CD4-positive, alpha-beta T cell treated with Interleukin-21 for 1 hour (primary cell): ENCODE measurements around the gene DCLK2.

Experiments used
- DNase-seq: peaks from one replicate; pipeline ENCODE4 v3.0.0-alpha.2; 2020

Gene DCLK2

DNA sequence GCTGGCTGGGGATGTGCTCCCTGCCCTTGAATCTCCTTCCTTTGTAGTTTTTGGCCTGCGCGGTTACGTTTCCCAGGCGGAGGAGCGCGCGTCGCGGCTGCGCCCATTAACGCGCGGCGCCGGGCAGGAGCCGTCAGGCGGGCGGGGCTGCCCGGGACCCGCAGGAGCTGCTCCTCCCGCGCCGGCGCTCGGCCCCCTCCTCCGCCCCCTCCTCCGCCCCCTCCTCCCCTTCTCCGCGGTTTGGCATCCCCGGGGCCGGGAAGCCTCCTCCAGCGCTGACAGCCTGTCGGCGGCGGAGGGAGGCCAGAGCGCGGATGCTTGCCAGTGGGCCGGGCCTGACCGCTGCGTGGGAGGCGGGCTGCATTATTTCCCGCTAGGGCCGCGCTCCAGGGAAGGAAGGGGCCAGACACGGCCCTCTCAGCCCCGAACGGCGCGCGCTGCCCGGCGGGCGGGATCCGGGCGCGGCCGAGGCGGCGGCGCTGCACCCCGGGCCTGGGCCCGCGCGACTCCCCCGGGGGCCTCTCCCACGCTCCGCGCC lies at the start of gene DCLK2:
Gene DCLK2 (plus strand): TSS at position 405 of the 538 bp plus-strand sequence. CDS start 583 bp downstream, outside the sequence.
- no peak for DNase-seq

DNA sequence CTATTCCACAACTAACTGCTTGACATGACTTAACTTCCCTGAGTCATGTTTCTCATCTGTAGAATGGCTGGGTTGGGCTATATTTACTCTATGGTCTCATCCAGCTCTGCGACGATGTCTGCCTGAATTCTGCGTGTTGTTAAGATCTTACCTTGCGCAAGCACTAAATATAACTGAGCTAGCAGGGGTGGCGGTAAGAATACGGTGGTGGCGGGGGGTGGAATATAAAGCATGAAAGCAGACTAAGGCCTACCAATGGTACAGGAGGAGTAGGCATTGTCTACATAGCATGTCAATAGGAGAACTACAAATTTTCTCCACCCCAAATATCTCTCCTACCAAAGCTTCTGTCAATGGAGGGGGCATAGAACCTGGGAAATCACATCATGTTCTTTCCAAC lies 45.7 kb upstream of the DCLK2 start:
- DNase-seq: no peak

DNA sequence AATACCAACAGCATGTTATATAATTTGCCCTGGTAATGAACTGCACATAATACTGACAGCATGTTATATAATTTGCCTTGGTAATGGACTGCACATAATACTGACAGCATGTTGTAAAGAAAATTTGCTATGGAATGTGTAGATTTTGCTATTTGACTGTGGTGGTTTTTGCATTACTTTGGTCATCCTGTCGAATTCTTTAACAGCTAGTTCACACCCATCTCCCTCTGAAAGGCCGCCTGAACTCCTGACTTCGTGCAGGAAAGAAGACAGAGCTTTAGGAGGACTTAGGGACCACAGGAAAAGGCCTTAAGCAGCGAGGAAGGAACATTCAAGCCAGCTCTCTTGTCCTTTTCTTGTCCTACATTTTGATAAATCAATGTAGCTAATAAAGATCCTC lies 45.2 kb upstream of the DCLK2 start:
- DNase-seq: no peak

DNA sequence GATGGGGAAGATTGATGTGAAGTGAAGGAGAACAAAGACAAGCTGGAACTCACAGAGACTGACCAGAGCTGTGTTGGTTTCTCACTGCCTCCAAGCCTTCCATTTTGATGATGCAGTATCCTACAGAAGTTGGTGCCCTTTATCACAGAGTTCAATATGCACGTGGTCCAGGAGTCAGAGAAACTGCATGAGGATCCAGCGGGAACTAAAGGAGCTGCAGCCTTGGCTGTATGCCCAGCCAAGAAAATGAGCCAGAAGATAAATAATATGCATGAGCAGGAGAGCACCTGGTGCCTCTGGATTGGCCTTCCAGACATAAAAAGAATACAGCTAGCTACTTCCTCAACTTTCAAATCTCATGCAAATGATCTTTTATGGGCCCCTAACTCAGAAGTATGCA lies 44.3 kb upstream of the DCLK2 start:
- DNase-seq: no peak

DNA sequence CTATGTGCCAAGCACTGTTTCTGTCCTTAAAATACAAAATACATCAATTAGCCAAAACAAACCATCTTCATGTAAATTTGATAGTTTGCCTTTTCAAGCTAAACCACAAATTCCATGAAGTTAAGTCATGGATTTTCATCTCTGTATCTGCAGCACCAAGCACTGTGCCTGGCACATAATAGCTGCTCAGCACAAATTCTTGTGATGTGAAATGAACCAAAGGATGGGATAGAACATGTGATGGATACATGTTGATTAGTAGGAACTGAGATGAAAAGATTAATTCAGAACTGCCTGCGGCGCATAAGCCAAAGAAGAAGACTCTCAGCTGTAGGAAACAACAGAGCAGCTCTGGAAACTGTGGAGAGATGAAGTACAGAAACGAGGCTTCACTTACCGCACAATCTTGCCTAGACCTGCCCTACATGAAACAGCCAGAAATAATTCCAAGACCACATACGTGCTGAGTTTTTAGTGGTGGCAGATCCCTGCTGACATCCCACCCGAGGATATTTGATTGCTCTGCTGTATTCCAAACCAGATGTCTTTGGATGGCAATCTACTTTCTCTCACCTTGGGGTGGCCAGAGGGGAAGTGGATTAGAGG lies 40.9 kb upstream of the DCLK2 start:
- DNase-seq: no peak

DNA sequence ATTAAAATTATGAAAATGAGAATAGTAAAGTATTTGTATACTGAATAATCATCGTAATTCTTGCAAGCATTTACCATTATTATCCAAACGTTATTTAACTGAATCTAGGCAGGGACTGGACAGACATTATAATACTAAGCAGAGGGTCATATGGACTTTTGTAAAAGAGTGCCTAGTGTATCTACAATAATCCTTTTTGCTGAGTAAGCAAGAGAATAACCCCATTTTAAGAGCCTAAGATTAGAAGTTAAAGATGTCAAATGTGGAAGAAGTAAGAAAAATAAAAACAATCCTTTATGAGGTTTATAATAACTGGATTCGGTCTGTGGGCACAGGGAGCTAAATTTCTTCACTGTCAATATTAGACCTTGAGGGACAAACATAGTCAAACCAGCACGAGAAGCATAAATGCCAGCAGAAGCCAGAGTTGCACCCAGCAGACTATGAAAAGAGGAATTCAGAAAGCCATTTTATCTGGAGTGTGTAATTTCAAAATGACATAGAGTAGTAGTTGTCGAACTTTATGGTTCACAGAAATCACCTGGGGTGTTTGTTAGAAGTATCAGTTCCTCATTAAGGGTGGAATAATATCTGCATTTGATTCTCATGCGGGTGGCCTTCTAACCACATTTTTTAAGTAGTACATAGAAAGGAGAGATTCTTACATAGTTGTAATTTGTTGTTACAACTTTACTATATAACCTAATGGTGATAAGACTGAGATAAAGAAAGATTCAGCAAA lies 39.7 kb upstream of the DCLK2 start:
- no peak for DNase-seq

DNA sequence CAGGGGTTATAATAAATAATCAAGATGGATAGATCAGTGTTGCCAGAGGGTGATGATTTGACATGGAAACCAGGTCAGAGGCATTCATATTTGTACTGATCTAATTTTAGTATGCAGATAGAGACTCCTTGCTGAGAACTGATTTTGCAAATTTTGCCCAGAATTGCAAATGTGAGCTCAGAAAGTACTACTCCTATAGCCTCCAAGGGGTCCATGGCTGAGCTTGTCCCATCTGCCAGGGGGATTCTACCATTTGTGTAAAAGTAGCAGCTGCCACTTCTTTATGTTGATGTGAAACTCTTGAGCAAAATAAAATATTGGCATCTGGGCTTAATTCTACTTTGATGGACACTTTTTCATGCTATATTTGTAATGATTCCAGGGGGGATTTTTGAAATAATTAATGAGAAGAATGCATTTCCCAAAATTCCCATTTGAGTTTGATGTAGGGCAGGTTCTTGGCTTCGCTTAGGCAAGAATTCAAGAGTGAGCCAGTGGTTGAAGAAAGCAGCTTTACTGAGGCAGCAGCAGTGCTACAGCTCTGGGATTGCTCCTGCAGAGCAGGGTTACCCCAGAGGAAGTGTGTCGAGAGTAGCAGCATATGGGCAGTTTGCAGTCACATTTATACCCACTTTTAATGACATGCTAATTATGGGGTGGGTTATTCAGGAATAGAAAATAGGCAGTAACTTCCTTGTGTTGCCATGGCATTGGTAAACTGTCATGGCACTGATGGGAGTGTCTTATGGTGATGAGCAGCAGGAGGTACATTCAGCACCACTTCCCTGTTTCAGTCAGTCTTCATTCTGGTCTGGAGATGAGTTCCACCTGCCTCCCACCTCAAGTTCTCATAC lies 38.7 kb upstream of the DCLK2 start:
- no peak for DNase-seq

DNA sequence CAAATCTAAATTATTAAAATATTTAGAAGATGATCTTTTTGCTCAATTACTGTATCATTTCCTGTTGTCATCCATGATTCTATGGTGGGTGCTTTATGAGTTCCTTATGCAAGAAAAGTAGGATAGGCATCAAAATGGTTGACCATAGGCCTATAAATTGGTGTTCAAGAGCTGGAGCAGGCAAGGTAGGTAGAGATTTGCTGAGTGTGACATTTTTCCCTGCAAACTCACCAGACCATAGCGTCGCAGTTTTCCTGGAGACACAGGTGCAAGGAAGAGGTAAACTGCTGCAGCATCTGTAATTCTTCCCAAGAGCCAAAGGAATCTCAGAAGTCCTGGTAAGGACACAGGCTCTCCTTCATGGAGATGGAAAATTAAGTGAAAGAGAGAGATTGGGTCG lies 33.7 kb upstream of the DCLK2 start:
- no peak for DNase-seq

DNA sequence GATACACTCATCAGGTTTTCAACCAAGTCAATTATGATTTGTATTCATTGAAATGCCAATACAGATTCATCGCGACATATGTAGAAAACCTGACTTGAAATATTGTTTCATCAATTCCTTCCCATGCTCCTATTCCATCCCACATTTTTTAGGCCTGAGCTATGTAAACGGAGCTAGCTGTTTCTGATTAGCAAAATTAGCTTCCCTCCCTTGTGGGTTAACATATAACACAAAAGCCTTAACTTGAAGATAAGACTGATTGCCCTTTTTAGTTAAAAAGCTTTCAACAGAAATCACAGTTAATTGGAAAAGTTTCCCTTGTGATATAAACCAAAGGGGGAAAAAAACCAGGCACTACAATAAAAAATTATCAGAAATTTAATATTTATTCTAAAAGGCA lies 32.8 kb upstream of the DCLK2 start:
- DNase-seq: no peak

DNA sequence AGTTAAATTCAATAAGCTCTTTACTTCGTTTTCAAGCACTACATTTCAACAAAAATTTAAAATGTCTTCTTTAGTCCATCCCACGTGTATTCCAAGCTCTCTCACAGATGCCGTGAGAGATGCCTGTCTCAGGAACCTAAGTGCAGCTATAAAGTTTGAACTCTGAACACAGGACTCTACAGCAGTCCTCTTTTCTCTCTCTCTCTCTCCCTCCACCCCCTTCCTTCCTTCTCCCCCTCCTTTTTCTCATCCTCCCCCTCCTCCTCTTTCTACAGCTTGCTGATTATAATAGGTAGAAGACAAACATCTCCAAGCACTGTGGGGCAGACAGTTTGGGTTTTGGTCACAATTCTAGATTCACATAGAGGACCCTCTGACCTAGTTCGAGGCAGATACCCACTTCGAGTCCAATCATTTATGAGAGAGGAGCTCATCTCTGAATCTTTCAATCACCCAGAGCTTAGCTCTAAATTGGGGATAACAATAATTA lies 31.5 kb upstream of the DCLK2 start:
- DNase-seq: no peak

DNA sequence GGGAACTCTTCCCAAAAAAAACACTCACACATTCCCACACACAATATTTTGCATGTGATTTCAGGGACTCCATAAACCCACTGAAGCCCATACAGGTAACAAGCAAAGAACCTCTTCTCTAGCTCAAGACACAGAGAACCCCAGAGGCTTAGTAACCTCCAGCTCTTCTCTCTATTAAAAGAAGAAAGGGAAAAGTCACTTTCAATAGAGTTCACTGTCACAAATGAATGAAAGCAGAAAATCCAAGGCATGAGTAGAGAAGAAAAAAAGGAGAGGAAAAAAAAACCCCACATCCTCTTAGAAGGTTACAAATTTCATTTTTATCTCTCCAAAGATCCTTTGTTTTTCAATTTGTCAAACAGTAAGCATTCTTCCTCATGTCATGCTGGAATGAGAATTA lies 30.7 kb upstream of the DCLK2 start:
- no peak for DNase-seq

DNA sequence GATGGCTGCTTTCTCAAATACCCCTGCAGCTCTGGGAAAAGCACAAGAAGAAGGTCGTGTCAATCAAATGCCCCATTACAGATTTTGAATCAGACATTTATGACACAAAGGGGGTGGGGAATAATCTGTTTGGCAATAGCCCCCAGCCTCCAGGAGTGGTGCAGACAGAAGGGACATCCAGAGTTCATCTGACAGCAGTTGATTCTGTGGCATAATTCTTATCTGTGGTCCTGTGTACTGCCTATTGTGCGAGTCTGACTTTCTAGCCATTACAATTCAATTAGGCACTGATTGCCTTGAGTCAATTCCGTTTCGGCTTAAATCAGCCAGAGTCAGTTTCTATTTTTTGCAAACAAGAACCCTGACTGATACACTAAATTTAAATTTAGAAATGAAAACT lies 28.6 kb upstream of the DCLK2 start:
- no peak for DNase-seq

DNA sequence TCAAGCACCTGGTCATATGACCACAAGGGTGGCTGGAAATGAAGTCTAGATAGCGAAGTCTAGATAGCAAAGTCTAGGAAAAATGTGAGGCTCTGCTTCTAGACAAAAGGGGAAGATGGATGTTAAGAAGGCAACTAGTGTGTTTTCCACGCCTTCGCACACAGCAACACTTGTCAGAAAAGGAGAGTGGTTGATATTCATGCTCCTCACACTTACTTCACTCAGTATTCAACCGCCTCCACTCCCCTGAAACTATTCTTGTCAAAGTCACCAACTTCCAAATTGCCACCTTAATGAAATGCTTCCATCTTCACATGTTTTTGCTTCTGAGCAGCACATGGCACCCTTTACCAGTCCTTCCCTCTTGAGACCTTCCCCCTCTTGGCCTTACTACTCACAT lies 27.7 kb upstream of the DCLK2 start:
- no peak for DNase-seq

DNA sequence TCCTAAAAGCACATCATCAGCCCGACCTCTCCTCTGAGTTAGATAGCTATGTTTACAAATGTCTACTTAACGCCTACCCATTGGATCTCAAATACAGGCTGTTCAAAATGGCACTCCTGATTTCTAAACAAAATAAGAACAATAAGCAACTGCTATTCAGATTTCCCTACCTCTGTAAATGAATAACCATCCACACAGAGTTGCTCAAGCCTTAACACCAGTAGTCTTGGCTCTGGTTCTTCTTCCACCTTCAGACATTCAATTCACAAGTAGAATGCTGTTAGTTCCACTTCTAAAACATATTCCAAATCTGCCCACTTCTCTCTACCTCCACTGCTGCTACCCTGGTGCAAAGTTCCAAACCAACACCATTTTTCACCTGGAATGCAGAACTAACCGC lies 27.1 kb upstream of the DCLK2 start:
- no peak for DNase-seq

DNA sequence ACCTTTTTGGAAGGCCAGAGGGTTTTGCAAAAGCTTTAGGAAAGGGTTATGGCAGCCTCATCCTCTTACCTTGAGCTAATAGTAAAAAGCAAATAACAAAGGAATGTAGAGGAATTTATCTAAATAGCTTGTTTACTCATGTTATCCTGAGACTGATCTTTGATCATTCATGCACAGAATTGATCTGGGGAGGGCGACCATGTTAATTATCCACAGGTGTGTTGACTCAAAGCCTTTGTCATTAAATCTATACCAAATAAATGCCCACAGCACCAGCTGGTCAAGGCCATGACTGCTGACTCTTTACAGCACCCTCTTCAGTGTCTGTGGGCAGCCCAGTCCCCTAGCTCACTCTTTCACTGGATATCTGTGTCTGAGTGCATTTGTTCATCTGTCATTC lies 22.8 kb upstream of the DCLK2 start:
- no peak for DNase-seq

DNA sequence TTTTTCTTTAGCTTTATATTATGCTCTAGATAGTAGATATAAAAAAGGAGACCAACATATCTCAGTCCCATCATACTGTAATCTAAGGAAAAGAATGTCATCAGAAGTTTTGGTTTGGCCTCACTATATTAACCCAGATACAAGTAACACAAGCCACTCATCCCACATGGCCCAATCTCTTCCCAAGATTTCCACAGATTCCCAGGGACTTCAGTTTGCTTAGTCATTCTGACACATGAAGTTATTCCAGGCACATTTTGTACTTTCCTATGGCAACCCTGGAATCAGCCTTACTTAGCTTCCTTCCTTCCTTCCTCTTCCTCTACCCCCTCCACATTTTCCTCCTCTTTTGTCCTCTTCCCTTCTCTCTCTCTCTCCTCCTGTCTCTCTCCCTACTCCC lies 21.7 kb upstream of the DCLK2 start:
- no peak for DNase-seq

DNA sequence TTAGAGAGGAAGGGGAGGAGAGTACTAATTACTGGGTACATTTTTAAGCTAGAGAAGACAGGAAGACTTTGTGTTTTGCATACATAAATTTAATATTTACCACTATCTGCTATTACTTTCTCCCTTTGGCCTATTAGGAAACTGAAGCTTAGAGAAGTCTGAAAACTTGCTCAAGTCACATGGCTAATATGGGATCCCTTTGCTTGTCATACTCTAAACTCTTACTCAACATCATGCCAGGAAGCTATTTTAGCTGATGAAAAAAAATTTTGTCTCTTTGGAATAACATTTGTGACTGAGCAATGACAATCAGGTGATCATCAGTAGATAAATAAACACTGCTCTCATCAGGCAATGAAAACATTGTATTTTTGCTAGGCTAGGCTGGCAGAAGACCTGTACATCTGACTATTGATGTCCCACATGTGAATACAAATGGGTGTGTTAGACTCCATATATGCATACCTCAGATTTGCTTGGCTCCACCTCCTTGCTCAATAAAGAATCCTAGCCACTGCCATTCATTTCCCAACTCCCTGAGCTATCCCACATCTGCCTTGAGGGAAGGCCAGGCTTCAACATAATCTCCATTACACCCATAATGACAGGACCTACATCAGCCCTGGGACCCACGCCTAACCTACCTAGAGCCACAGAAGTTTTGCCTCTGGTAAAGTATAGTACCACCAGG lies 17.0 kb upstream of the DCLK2 start:
- no peak for DNase-seq

DNA sequence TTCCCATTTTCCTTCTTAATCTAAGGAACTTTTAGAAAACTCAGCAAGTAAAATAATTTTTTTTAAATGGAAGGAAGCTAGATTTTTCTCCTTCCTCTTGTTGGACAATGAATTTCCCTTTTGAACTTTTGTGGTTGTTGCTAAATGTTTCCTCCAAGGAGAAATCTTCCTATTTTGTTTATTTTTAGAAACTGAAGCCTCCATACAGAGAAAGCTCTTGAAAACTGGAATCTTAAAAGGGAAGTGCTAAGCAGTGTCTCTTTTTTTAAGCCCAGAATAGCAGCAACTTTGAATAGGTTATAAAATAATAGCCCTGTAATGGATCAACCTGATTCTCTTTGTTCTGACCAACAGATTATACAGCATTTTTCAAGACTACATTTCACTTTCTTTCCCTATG lies 15.1 kb upstream of the DCLK2 start:
- no peak for DNase-seq

DNA sequence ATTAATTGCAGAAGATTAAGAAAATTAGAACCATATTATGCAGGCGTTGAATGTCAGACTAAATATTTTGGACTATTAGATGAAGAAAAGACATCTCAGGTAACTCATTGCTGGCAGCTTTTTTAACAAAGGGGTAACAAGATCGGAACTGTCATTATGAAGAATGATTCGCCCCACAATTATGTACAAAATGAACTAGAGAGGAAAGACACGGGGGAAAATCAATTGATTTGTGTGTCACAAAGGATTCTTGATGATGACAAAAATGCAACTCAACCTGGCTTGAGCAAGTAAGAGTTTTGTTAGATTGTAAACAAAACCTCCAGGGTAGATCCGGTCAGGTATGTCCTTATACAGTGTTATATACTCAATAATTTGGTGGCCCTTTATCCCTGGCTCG lies 12.5 kb upstream of the DCLK2 start:
- no peak for DNase-seq

DNA sequence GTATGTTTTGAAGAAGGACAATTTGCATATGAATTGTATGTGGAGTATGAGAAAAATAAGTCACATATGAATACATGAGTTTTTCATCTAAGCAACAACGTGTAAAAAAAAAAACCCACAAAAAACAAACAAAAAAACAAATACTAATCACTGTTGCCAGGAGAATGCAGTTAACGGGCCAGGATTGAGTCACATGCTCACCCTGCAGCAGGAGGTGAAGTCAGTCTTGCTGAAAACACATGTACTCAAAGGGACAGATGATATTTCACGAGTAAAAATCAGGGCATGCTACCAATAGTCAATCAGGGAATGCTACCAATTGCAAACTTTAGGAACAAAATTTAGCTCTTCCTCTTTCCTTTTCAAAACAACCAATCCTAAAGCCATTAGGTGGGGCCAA lies 10.4 kb upstream of the DCLK2 start:
- DNase-seq: no peak

DNA sequence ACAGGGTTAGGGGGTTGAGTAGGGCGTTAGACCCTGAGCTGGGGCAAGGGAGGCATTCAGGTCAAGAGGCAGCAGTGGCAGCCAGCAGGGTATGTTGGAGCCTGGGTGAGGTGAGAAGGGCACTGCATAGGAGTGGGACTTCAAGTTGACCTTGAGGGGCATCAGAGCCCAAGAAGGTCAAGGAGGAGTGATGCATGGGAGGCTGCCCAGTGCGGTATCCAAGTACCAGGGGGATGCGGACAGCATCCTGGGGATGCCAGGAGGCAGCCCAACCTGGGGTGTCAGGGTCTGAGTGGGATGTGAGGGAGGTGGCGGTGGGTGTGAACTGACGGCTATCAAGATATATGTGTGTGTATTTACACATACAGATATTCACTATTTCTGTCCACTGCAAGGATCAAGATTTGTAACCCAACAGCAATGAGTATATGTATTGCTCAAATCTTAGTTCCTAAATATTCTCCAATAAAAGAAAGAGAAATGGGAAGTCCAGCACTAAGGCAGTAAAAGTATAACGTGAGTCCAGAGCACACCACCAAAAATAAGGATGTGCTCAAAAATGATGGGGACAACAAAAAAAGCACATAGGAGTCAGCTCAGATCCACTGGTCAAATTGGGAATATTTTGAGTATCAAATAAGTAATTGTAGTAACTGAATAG lies 9.8 kb upstream of the DCLK2 start:
- no peak for DNase-seq

DNA sequence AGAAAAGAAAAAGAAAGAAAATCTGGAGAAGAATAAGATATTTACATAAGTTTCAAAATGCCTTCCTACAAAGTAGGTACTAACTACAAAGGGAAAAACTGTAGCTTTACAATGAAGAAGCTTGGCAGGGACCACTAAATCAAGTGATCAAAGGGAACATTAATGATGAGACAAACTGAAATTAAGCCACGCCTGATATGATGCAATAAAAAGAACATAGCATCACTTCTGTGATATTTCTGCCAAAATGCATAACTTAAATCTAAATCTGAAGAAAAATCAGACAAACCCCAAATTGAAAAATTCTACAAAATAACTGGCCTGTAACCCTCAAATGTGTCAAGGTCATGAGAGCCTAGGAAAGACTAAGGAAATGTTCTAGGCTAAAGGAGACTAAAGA lies 8.9 kb upstream of the DCLK2 start:
- DNase-seq: no peak
